Cardiac muscle cell (in vitro differentiated cells and primary cell): ENCODE measurements around the gene BSG. TPM values are rescaled to one million over a fixed set of nuclear protein-coding genes. Genes with fewer than 3 reads are reported as not detected.

Source experiments
- DNase-seq, 2 donors: peaks; one replicate each; pipeline versions ENCODE4 v3.0.0 to v3.0.0-alpha.2; 2010 to 2017; ENCODE audit warnings: low read depth in 1 of 2, low spot score in 1 of 2
- H3K27ac ChIP-seq: fragments of 200-600 bp; sonication (generic); 2 replicates; pipeline ENCODE4 v1.5.1; 2016
- H3K27me3 ChIP-seq: fragments of 200-600 bp; sonication (generic); 2 replicates; pipeline ENCODE4 v1.6.0; 2016; ENCODE audit warnings: control low read depth
- H3K36me3 ChIP-seq: fragments of 200-600 bp; sonication (generic); 2 replicates; pipeline ENCODE4 v1.5.1; 2016; ENCODE audit warnings: control low read depth
- H3K4me1 ChIP-seq: fragments of 200-600 bp; sonication (generic); 2 replicates; pipeline ENCODE4 v1.8.1; 2017; ENCODE audit warnings: low read depth, mild to moderate bottlenecking, mixed run types
- H3K4me3 ChIP-seq: fragments of 200-600 bp; sonication (generic); 2 replicates; pipeline ENCODE4 v1.5.1; 2016; ENCODE audit warnings: mild to moderate bottlenecking
- H3K9me3 ChIP-seq: fragments of 200-600 bp; sonication (generic); 2 replicates; pipeline ENCODE4 v1.5.1; 2017; ENCODE audit warnings: low read depth, mild to moderate bottlenecking, control low read depth
- CTCF ChIP-seq: IDR thresholded peaks from 2 replicates; pipeline ENCODE4 v1.5.1; 2012; ENCODE audit warnings: low read depth, mild to moderate bottlenecking, low read length
- polyA plus RNA-seq: library from polyadenylated mRNA; unstranded; fragments of >200 nt; fragmentation: Nextera tagmentation; extraction: Ambion mirVana; gene quantifications from 2 replicates; pipeline ENCODE4 v1.2.1, GENCODE V29; 2016
- total RNA-seq: library from RNA; depleted of rRNA; stranded (reverse); fragments of >200 nt; gene quantifications from 2 replicates; pipeline ENCODE4 v1.2.3, GENCODE V29; 2016

Gene BSG
- total and polyA plus RNA-seq, 2 experiments from 2014 or later = 826 to 1,204 TPM

DNA sequence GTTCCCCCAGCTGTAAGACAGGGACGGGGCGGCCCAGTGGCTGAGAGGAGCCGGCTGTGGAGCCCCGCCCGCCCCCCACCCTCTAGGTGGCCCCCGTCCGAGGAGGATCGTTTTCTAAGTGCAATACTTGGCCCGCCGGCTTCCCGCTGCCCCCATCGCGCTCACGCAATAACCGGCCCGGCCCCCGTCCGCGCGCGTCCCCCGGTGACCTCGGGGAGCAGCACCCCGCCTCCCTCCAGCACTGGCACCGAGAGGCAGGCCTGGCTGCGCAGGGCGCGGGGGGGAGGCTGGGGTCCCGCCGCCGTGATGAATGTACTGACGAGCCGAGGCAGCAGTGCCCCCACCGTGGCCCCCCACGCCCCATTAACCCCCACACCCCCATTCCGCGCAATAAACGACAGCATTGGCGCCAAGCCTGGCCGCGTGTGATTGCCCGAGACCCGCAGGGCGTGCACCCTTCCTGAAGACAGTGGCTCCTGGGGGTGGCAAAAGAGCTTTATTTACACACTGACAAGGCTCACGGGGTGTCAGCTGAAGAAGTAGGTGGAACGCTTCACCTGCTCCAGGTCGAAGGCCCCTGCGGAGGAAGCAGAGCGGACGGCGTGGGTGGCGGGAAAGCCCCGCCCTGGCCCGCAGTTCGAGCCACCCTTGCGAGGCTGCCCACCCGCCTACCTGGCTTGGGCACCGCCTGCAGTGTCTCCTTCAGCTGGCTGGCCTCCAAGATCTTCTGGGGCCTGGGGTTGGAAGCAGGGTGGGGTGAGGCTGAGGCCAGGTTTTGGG is 44.5 kb downstream of the BSG start:
- H3K9me3 ChIP-seq = no peaks in the 10 kb centered on the region
- no peak overlapping the region for H3K4me3 ChIP-seq
- DNase-seq = no peak
- TF ChIP-seq CTCF = no peak
- no peak overlapping the region for H3K27ac ChIP-seq
- H3K4me1 ChIP-seq = no peaks in the 10 kb centered on the region
- peaks cover 23% of the 10 kb centered on the region for H3K36me3 ChIP-seq
- H3K27me3 ChIP-seq = no peaks in the 10 kb centered on the region

GRCh38 chr19:617551-618246 is 45.3 kb downstream of the BSG start:
- H3K27ac ChIP-seq = no peak overlapping the region
- H3K27me3 ChIP-seq = no peaks in the 10 kb centered on the region
- no peak overlapping the region for H3K4me3 ChIP-seq
- DNase-seq = no peak
- peaks cover 24% of the 10 kb centered on the region for H3K36me3 ChIP-seq
- no peaks in the 10 kb centered on the region for H3K9me3 ChIP-seq
- no peak for TF ChIP-seq CTCF
- no peaks in the 10 kb centered on the region for H3K4me1 ChIP-seq

DNA sequence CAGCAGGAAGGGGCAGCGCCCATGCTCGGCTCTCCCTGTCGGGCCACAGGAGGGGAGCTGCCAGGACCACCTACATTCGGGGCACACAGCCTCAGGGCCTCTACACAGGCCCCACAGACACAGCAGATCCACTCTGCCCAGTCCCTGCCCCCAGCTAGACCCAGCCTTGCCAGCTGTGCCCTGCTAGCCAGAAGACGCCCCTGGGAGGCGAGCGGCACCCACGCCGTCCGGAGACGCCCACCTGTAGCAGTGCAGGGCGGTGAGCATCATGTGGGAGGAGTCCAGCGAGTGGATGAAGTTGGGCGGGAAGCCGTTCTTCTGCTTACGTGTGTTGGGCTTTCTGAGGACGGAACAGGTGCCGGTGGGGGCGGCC is 45.8 kb downstream of the BSG start:
- Histone ChIP-seq H3K4me3 (no peak overlapping the region), H3K27ac (no peak overlapping the region), H3K4me1 (no peaks in the 10 kb centered on the region), H3K27me3 (no peaks in the 10 kb centered on the region), H3K9me3 (no peaks in the 10 kb centered on the region), H3K36me3 (peaks cover 20% of the 10 kb centered on the region)
- DNase-seq = no peak
- no peak for TF ChIP-seq CTCF

GRCh38 chr19:618674-619285 is 46.4 kb downstream of the BSG start:
- no peak overlapping the region for H3K27ac ChIP-seq
- H3K9me3 ChIP-seq = no peaks in the 10 kb centered on the region
- H3K36me3 ChIP-seq = peaks cover 20% of the 10 kb centered on the region
- H3K4me1 ChIP-seq = no peaks in the 10 kb centered on the region
- H3K4me3 ChIP-seq = no peak overlapping the region
- no peaks in the 10 kb centered on the region for H3K27me3 ChIP-seq
- no peak for TF ChIP-seq CTCF
- DNase-seq = no peak

GRCh38 chr19:619286-620002 is 47.0 kb downstream of the BSG start:
- H3K27ac ChIP-seq = no peak overlapping the region
- peaks cover 20% of the 10 kb centered on the region for H3K36me3 ChIP-seq
- no peaks in the 10 kb centered on the region for H3K9me3 ChIP-seq
- no peak overlapping the region for H3K4me3 ChIP-seq
- H3K4me1 ChIP-seq = no peaks in the 10 kb centered on the region
- no peak for TF ChIP-seq CTCF
- DNase-seq = no peak
- no peaks in the 10 kb centered on the region for H3K27me3 ChIP-seq
